MM.1S (cell line): ENCODE measurements around the gene CNKSR3.

Experiments
- EZH2phosphoT487 ChIP-seq: fragments of 300-600 bp; sonication (generic); IDR thresholded peaks from 2 replicates; pipeline ENCODE4 v1.6.1; 2018; ENCODE audit warnings: antibody characterized with exemption, low read length
- TF ChIP-seq, protein P1 (sequence below): fragments of 300-600 bp; sonication (generic); IDR thresholded peaks from 2 replicates; pipeline ENCODE4 v1.5.1; 2016; ENCODE audit warnings: antibody characterized with exemption, low read length, mixed read lengths

DNA sequence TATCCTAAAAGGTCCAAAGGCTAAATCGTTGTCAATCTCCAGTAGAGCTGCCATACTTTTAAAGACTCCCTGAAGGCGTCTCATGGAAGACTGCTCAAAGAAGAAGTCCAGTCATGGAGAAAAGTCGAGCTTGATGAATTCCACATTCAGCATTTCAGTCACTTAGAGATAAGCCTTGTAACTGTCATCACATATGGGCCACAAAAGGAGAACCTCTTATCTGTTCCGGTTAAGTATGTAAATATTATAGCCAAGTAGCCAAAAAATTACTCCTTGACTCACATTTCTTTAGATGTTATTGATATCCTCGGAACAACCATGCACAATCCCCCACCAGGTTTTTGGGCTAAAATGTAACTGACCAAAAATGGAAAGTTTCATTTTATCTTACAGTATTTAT, 9.8 kb upstream of the CNKSR3 start:
- TF ChIP-seq, protein P1, sequence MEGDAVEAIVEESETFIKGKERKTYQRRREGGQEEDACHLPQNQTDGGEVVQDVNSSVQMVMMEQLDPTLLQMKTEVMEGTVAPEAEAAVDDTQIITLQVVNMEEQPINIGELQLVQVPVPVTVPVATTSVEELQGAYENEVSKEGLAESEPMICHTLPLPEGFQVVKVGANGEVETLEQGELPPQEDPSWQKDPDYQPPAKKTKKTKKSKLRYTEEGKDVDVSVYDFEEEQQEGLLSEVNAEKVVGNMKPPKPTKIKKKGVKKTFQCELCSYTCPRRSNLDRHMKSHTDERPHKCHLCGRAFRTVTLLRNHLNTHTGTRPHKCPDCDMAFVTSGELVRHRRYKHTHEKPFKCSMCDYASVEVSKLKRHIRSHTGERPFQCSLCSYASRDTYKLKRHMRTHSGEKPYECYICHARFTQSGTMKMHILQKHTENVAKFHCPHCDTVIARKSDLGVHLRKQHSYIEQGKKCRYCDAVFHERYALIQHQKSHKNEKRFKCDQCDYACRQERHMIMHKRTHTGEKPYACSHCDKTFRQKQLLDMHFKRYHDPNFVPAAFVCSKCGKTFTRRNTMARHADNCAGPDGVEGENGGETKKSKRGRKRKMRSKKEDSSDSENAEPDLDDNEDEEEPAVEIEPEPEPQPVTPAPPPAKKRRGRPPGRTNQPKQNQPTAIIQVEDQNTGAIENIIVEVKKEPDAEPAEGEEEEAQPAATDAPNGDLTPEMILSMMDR, result no peak
- TF ChIP-seq EZH2phosphoT487, result no peak
